ENCODE data around the gene SNX30. TPM values are rescaled to one million over a fixed set of nuclear protein-coding genes. Genes with fewer than 3 reads are reported as not detected.

SNX30 gene
- total and polyA plus RNA-seq, 2 experiments from 2014 or later: 6.4 to 29.1 TPM

- Histone ChIP-seq H3K27ac (peak overlapping the region; percentile 79), H3K9me2 (replicated peaks; ENCODE audit: insufficient read depth) (no peaks in the 10 kb centered on the region), H3K4me1 (ENCODE audit: insufficient read depth) (peaks cover 8% of the 10 kb centered on the region), H3K9me3 (ENCODE audit: low read depth) (no peaks in the 10 kb centered on the region), H3K36me3 (replicated peaks; ENCODE audit: insufficient read depth, low read depth) (no peaks in the 10 kb centered on the region), H2AFZ (no peak overlapping the region), H3K4me2 (peak overlapping the region; percentile 30), H3K27me3 (no peaks in the 10 kb centered on the region), H4K20me1 (ENCODE audit: insufficient read depth, poor library complexity, severe bottlenecking) (no peaks in the 10 kb centered on the region), H3K79me2 (no peaks in the 10 kb centered on the region), H3K4me3 (no peak overlapping the region)
- WGBS (ENCODE audit: low lambda C conversion rate, missing lambda C conversion rate): 50% methylated on average over 1 of the region's 1 CpG
- no peak for TF ChIP-seq EZH2 (IDR thresholded peaks at IDR 0.05; ENCODE audit: borderline replicate concordance)
- TF ChIP-seq EZH2phosphoT487 (IDR thresholded peaks at IDR 0.05; ENCODE audit: low read depth, severe bottlenecking, unreplicated experiment): no peak
- TF ChIP-seq, protein P1, sequence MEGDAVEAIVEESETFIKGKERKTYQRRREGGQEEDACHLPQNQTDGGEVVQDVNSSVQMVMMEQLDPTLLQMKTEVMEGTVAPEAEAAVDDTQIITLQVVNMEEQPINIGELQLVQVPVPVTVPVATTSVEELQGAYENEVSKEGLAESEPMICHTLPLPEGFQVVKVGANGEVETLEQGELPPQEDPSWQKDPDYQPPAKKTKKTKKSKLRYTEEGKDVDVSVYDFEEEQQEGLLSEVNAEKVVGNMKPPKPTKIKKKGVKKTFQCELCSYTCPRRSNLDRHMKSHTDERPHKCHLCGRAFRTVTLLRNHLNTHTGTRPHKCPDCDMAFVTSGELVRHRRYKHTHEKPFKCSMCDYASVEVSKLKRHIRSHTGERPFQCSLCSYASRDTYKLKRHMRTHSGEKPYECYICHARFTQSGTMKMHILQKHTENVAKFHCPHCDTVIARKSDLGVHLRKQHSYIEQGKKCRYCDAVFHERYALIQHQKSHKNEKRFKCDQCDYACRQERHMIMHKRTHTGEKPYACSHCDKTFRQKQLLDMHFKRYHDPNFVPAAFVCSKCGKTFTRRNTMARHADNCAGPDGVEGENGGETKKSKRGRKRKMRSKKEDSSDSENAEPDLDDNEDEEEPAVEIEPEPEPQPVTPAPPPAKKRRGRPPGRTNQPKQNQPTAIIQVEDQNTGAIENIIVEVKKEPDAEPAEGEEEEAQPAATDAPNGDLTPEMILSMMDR (IDR thresholded peaks at IDR 0.05; ENCODE audit: poor library complexity): no peak
- DNase-seq (ENCODE audit: low spot score): peak; percentile 38
Measured at GRCh38 chr9:112917047-112917986, 166.8 kb downstream of the SNX30 start.

DNA sequence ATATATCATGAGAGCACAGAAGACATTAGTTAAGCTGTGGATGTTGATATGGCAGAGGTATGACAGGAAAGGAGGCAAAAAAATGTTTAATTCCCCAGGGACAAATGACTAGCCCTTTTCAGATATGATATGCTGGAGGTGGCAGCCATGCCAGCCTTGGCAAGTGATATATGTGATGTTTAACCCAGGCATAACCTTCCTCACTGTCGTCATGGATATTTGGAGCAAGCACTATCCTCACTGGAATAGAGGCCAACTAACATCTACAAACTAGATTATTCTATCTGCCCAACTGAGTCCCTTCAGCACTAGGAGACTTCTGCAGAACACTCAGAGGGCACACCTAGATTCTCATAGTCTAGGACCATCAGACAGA is 167.4 kb downstream of the SNX30 start:
- Histone ChIP-seq H3K4me2 (peak overlapping the region; percentile 30), H3K4me1 (ENCODE audit: insufficient read depth) (peaks cover 8% of the 10 kb centered on the region), H3K36me3 (replicated peaks; ENCODE audit: insufficient read depth, low read depth) (no peaks in the 10 kb centered on the region), H2AFZ (no peak overlapping the region), H3K79me2 (no peaks in the 10 kb centered on the region), H4K20me1 (ENCODE audit: insufficient read depth, poor library complexity, severe bottlenecking) (no peaks in the 10 kb centered on the region), H3K27me3 (no peaks in the 10 kb centered on the region), H3K27ac (peak overlapping the region; percentile 74), H3K4me3 (no peak overlapping the region), H3K9me2 (replicated peaks; ENCODE audit: insufficient read depth) (no peaks in the 10 kb centered on the region), H3K9me3 (ENCODE audit: low read depth) (no peaks in the 10 kb centered on the region)
- no peak for DNase-seq (ENCODE audit: low spot score)
- 81% methylated on average over 1 of the region's 1 CpG for WGBS (ENCODE audit: low lambda C conversion rate, missing lambda C conversion rate)
- TF ChIP-seq EZH2phosphoT487 (IDR thresholded peaks at IDR 0.05; ENCODE audit: low read depth, severe bottlenecking, unreplicated experiment) (no peak), EZH2 (IDR thresholded peaks at IDR 0.05; ENCODE audit: borderline replicate concordance) (no peak)
- TF ChIP-seq, protein P1 (IDR thresholded peaks at IDR 0.05; ENCODE audit: poor library complexity): no peak

DNA sequence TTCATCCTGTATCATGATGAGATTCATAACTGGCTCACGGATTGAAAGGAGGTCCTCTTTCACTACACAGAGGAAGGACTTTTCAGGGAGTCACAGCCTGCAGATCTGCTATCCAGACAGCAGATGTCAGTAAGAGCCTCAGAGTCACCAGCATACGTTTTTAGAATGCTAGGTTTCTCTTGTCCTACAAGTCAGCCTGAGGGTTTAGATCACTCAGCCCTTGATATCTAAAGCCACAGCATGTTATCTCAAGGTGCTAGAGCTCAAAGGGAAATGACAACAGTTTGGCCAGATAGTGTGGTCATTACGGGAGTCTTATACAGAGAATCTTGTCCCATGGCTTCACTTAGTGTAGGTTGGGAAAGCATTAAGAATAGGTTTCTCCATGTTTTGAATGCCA is 171.0 kb downstream of the SNX30 start:
- Histone ChIP-seq H3K9me2 (replicated peaks; ENCODE audit: insufficient read depth) (no peaks in the 10 kb centered on the region), H3K4me1 (ENCODE audit: insufficient read depth) (peaks cover 8% of the 10 kb centered on the region), H3K9me3 (ENCODE audit: low read depth) (no peaks in the 10 kb centered on the region), H3K79me2 (no peaks in the 10 kb centered on the region), H3K4me3 (no peak overlapping the region), H2AFZ (no peak overlapping the region), H3K4me2 (no peak overlapping the region), H3K36me3 (replicated peaks; ENCODE audit: insufficient read depth, low read depth) (no peaks in the 10 kb centered on the region), H3K27ac (no peak overlapping the region), H3K27me3 (no peaks in the 10 kb centered on the region), H4K20me1 (ENCODE audit: insufficient read depth, poor library complexity, severe bottlenecking) (no peaks in the 10 kb centered on the region)
- 11% methylated on average over 3 of the region's 3 CpGs for WGBS (ENCODE audit: low lambda C conversion rate, missing lambda C conversion rate)
- no peak for TF ChIP-seq EZH2phosphoT487 (IDR thresholded peaks at IDR 0.05; ENCODE audit: low read depth, severe bottlenecking, unreplicated experiment)
- TF ChIP-seq EZH2 (IDR thresholded peaks at IDR 0.05; ENCODE audit: borderline replicate concordance): no peak
- TF ChIP-seq, protein P1 (IDR thresholded peaks at IDR 0.05; ENCODE audit: poor library complexity): peak; percentile 56
- DNase-seq (ENCODE audit: low spot score): peak; percentile 64

Other genes starting within 250 kb of the SNX30 start
- gene INIP, start 32.6 kb upstream of the SNX30 start, total RNA-seq: 28.7 and 37.4 TPM in 2 replicates
- 16.2 and 19.3 TPM in 2 replicates for gene INIP, start 32.6 kb upstream of the SNX30 start, polyA plus RNA-seq
- gene SLC46A2, start 140.1 kb downstream of the SNX30 start, total RNA-seq: not detected in 2 replicates
- gene SLC46A2, start 140.1 kb downstream of the SNX30 start, polyA plus RNA-seq: not detected in 2 replicates

Measured in hepatocyte (in vitro differentiated cells).